Heart left ventricle (tissue), 13 donors: ENCODE measurements around the gene HIC1.

Experiments used
- POLR2A ChIP-seq, 2 donors: fragments of 450-650 bp; IDR thresholded peaks; one replicate each; pipeline ENCODE4 v1.6.1; 2017; ENCODE audit warnings: antibody characterized with exemption in 2 of 2, mild to moderate bottlenecking in 2 of 2, moderate library complexity in 2 of 2
- TF ChIP-seq, protein P1 (sequence below), 12 donors: fragments of 200-600 bp; sonication (generic) in 4 of 12; IDR thresholded peaks; one replicate each; pipeline versions ENCODE4 v1.5.0 to v1.8.0; 2018 to 2022; ENCODE audit warnings: antibody characterized with exemption in 12 of 12, mild to moderate bottlenecking in 5 of 12
- donor health status: ischemic (EF 13 %, LVEDD 7.1; RV severe dilation, severe dysfunction).
- donor health status: DM: no; HTN: yes; CAD: no.
- donor health status: DM: no; HTN: no; CAD: no.
- donor health status: ischemic (EF 25% LVEDD 6.9; RV normal size, moderate dysfunction).
- donor health status: ischemic (EF 25% LVEDD 5.7; RV mildly dilated, moderate dysfunction).
- donor health status: ischemic (EF 35%, LVEDD 5.7; RV mildly dilated, moderate dysfunction).
- donor health status: nonischemic (EF 11% LVEDD 7.7; RV severe dilation, severe dysfunction).
- donor health status: DM: yes; HTN: yes; CAD: no.
- donor health status: PGD.
- donor health status: ischemic (EF 29% LVEDD 5.4; RV normal size, mild dysfunction).
- donor health status: nonischemic (EF 23%, LVEDD 6.1; RV moderate dilation, normal function).

DNA sequence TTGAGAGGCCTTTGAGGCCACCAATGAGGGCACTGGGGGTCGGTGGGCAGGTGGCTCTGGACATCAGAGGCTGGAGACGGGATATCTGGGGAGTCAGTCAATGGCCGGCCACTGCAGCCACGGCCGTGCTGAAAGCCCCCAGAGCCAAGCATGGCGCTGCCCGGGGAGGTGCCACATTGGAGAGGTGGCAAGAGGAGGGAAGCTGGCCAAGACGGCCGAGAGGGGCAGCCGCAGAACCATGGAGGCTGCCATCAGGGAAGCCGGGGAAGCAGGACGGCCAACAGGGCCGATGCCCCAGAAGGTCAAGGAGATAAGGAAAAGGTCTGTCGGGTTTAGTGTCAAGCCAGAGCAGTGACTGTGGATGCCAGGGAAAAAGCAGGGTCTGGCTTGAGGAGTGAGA, 39.6 kb upstream of the HIC1 start:
- TF ChIP-seq POLR2A (IDR thresholded peaks at IDR 0.05), result no peak
- TF ChIP-seq, protein P1, sequence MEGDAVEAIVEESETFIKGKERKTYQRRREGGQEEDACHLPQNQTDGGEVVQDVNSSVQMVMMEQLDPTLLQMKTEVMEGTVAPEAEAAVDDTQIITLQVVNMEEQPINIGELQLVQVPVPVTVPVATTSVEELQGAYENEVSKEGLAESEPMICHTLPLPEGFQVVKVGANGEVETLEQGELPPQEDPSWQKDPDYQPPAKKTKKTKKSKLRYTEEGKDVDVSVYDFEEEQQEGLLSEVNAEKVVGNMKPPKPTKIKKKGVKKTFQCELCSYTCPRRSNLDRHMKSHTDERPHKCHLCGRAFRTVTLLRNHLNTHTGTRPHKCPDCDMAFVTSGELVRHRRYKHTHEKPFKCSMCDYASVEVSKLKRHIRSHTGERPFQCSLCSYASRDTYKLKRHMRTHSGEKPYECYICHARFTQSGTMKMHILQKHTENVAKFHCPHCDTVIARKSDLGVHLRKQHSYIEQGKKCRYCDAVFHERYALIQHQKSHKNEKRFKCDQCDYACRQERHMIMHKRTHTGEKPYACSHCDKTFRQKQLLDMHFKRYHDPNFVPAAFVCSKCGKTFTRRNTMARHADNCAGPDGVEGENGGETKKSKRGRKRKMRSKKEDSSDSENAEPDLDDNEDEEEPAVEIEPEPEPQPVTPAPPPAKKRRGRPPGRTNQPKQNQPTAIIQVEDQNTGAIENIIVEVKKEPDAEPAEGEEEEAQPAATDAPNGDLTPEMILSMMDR (IDR thresholded peaks at IDR 0.05), result no peak
